ENCODE results near the gene TTI1.

GRCh38 chr20:37961066-37961465 is 72.2 kb downstream of the TTI1 start:
- TF ChIP-seq CTCF (IDR thresholded peaks at IDR 0.05; ENCODE audit: low read depth, low read length) (no peak), POLR2A (IDR thresholded peaks at IDR 0.05; ENCODE audit: extremely low read depth, insufficient read length) (no peak), MYC (IDR thresholded peaks at IDR 0.05; ENCODE audit: low read depth, low read length) (no peak), MAX (IDR thresholded peaks at IDR 0.05; ENCODE audit: low read depth, low read length) (no peak)
